ENCODE results near the gene MOB2.

- no peak for TF ChIP-seq CC2D1A (CRISPR knock-in tag; IDR thresholded peaks at IDR 0.05)
- TF ChIP-seq ZSCAN30 (CRISPR knock-in tag; IDR thresholded peaks at IDR 0.05): no peak
- no peak for TF ChIP-seq ZNF567 (CRISPR knock-in tag; IDR thresholded peaks at IDR 0.05; ENCODE audit: borderline replicate concordance)
- TF ChIP-seq ZNF501 (CRISPR knock-in tag; IDR thresholded peaks at IDR 0.05): no peak
- no peak for TF ChIP-seq ATF7 (IDR thresholded peaks at IDR 0.05)
- no peak for TF ChIP-seq ATF7 (CRISPR knock-in tag; IDR thresholded peaks at IDR 0.05)
- TF ChIP-seq NRL (CRISPR knock-in tag; IDR thresholded peaks at IDR 0.05; ENCODE audit: borderline replicate concordance): no peak
- no peak for TF ChIP-seq BHLHE40 (IDR thresholded peaks at IDR 0.05; ENCODE audit: low read length)
- no peak for TF ChIP-seq GTF2F1 (IDR thresholded peaks at IDR 0.05; ENCODE audit: low read length)
- TF ChIP-seq CTCF (CRISPR knock-in tag; IDR thresholded peaks at IDR 0.05): no peak
Observed at GRCh38 chr11:1504138-1504537, 17.6 kb upstream of the MOB2 start.
